ENCODE data around the gene AP3D1.
A peak's percentile ranks its signal among the peaks of the same experiment; 100 is the strongest.

Gene AP3D1

GRCh38 chr19:2101417-2102335 is 49.7 kb downstream of the AP3D1 start:
- TF ChIP-seq ZFX (IDR thresholded peaks at IDR 0.05; ENCODE audit: borderline replicate concordance) (no peak), CTCF (IDR thresholded peaks at IDR 0.05) (no peak)

GRCh38 chr19:2100719-2101061 is 50.7 kb downstream of the AP3D1 start:
- no peak for TF ChIP-seq CTCF (IDR thresholded peaks at IDR 0.05)
- TF ChIP-seq ZFX (IDR thresholded peaks at IDR 0.05; ENCODE audit: borderline replicate concordance): no peak
- no peak overlapping the region for H3K27ac ChIP-seq

More at GRCh38 chr19:2101417-2102335, 49.7 kb downstream of the AP3D1 start:
- no peak overlapping the region for H3K27ac ChIP-seq

- no peak for TF ChIP-seq ZFX (IDR thresholded peaks at IDR 0.05; ENCODE audit: borderline replicate concordance)
- H3K27ac ChIP-seq: no peak overlapping the region
These were observed 51.2 kb downstream of the AP3D1 start for GRCh38 chr19:2099937-2100718.

- H3K27ac ChIP-seq: no peak overlapping the region
- TF ChIP-seq CTCF (IDR thresholded peaks at IDR 0.05) (no peak), ZFX (IDR thresholded peaks at IDR 0.05; ENCODE audit: borderline replicate concordance) (no peak)
These were observed 52.3 kb downstream of the AP3D1 start for GRCh38 chr19:2099054-2099501.

- peak overlapping the region; percentile 88 for H3K27ac ChIP-seq
- TF ChIP-seq CTCF (IDR thresholded peaks at IDR 0.05) (no peak), ZFX (IDR thresholded peaks at IDR 0.05; ENCODE audit: borderline replicate concordance) (no peak)
These were observed 53.5 kb downstream of the AP3D1 start for GRCh38 chr19:2097886-2098327.

GRCh38 chr19:2097203-2097885 is 54.0 kb downstream of the AP3D1 start:
- H3K27ac ChIP-seq: peak overlapping the region; percentile 88
- TF ChIP-seq CTCF (IDR thresholded peaks at IDR 0.05) (peak; percentile 24), ZFX (IDR thresholded peaks at IDR 0.05; ENCODE audit: borderline replicate concordance) (no peak)

GRCh38 chr19:2096480-2097202 is 54.7 kb downstream of the AP3D1 start, which contains the start of gene IZUMO4:
IZUMO4 (plus strand) TSS chr19:2096915; CDS start chr19:2096946, 31 bp downstream.
- TF ChIP-seq CTCF (IDR thresholded peaks at IDR 0.05): peak; percentile 66
- TF ChIP-seq ZFX (IDR thresholded peaks at IDR 0.05; ENCODE audit: borderline replicate concordance): no peak
- H3K27ac ChIP-seq: peak within 1 kb of the TSS; percentile 88
